HepG2 (cell line): ENCODE measurements around the gene DTYMK. TPM values are rescaled to one million over a fixed set of nuclear protein-coding genes. Genes with fewer than 3 reads are reported as not detected.

Source experiments
- ARID5B ChIP-seq: IDR thresholded peaks from 2 replicates; pipeline ENCODE4 v1.4.0; 2020; ENCODE audit warnings: mild to moderate bottlenecking, missing genetic modification reagents
- ATF2 ChIP-seq: sonication (generic); formaldehyde crosslinking; IDR thresholded peaks from 2 replicates; pipeline ENCODE4 v1.4.0; 2020; ENCODE audit warnings: missing genetic modification reagents
- ESRRA ChIP-seq: sonication (generic); formaldehyde crosslinking; IDR thresholded peaks from 2 replicates; pipeline ENCODE4 v1.5.1; 2020; ENCODE audit warnings: mild to moderate bottlenecking, low read depth, missing genetic modification reagents
- FOXK1 ChIP-seq: sonication (generic); formaldehyde crosslinking; IDR thresholded peaks from 2 replicates; pipeline ENCODE4 v1.4.0; 2020; ENCODE audit warnings: low read depth, missing genetic modification reagents, borderline replicate concordance
- GABPA ChIP-seq, 2 experiments: IDR thresholded peaks; 2 replicates each; pipeline ENCODE4 v1.6.1; 2011 to 2016; ENCODE audit warnings: low read depth in 2 of 2, low read length in 1 of 2, missing biosample characterization in 1 of 2, missing genetic modification characterization in 1 of 2
- HNF1B ChIP-seq: sonication (generic); formaldehyde crosslinking; IDR thresholded peaks from 2 replicates; pipeline ENCODE4 v1.5.1; 2020; ENCODE audit warnings: mild to moderate bottlenecking, moderate library complexity, missing genetic modification reagents
- HNRNPL ChIP-seq: fragments of 200-400 bp; formaldehyde crosslinking; IDR thresholded peaks from 2 replicates; pipeline ENCODE4 v1.6.1; 2017; ENCODE audit warnings: mild to moderate bottlenecking, low read depth, low read length
- HNRNPUL1 ChIP-seq: fragments of 200-400 bp; formaldehyde crosslinking; IDR thresholded peaks from 2 replicates; pipeline ENCODE4 v1.6.1; 2017; ENCODE audit warnings: low read depth, mild to moderate bottlenecking, low read length, moderate library complexity
- KLF6 ChIP-seq: IDR thresholded peaks from 2 replicates; pipeline ENCODE4 v1.8.0; 2016; ENCODE audit warnings: missing biosample characterization, missing genetic modification reagents
- NFYC ChIP-seq: IDR thresholded peaks from 2 replicates; pipeline ENCODE4 v1.6.1; 2016; ENCODE audit warnings: missing genetic modification reagents, missing compliant biosample characterization
- RFX5 ChIP-seq: IDR thresholded peaks from 2 replicates; pipeline ENCODE4 v1.6.1; 2011; ENCODE audit warnings: low read depth, low read length, improper control_type of control experiment
- SCMH1 ChIP-seq: sonication (generic); formaldehyde crosslinking; IDR thresholded peaks from 2 replicates; pipeline ENCODE4 v1.9.0; 2021; ENCODE audit warnings: missing genetic modification reagents, mild to moderate bottlenecking, borderline replicate concordance
- TARDBP ChIP-seq: sonication (generic); formaldehyde crosslinking; IDR thresholded peaks from 2 replicates; pipeline ENCODE4 v1.8.0; 2022; ENCODE audit warnings: mild to moderate bottlenecking, missing genetic modification reagents
- TOE1 ChIP-seq: sonication (generic); formaldehyde crosslinking; IDR thresholded peaks from 2 replicates; pipeline ENCODE4 v1.4.0; 2020; ENCODE audit warnings: mild to moderate bottlenecking, missing genetic modification reagents
- ZBTB20 ChIP-seq: sonication (generic); formaldehyde crosslinking; IDR thresholded peaks from 2 replicates; pipeline ENCODE4 v1.8.1; 2023; ENCODE audit warnings: missing genetic modification reagents, low read depth, mild to moderate bottlenecking, borderline replicate concordance
- ZBTB42 ChIP-seq: sonication (generic); formaldehyde crosslinking; IDR thresholded peaks from 2 replicates; pipeline ENCODE4 v1.5.0; 2020; ENCODE audit warnings: mild to moderate bottlenecking, missing genetic modification reagents
- ZFP82 ChIP-seq: sonication (generic); formaldehyde crosslinking; IDR thresholded peaks from 2 replicates; pipeline ENCODE4 v1.5.1; 2020; ENCODE audit warnings: mild to moderate bottlenecking, missing genetic modification reagents, borderline replicate concordance
- ZMYM4 ChIP-seq: sonication (generic); formaldehyde crosslinking; IDR thresholded peaks from 2 replicates; pipeline ENCODE4 v1.8.1; 2023; ENCODE audit warnings: mild to moderate bottlenecking, missing genetic modification reagents
- ZNF44 ChIP-seq: sonication (generic); formaldehyde crosslinking; IDR thresholded peaks from 2 replicates; pipeline ENCODE4 v1.5.1; 2020; ENCODE audit warnings: mild to moderate bottlenecking, missing genetic modification reagents
- ZNF615 ChIP-seq: sonication (generic); formaldehyde crosslinking; IDR thresholded peaks from 2 replicates; pipeline ENCODE4 v1.5.0; 2020; ENCODE audit warnings: mild to moderate bottlenecking, missing genetic modification reagents, borderline replicate concordance
- ZNF75D ChIP-seq: sonication (generic); formaldehyde crosslinking; IDR thresholded peaks from 2 replicates; pipeline ENCODE4 v1.8.1; 2023; ENCODE audit warnings: missing genetic modification reagents, mild to moderate bottlenecking, borderline replicate concordance
- ZNF850 ChIP-seq: sonication (generic); formaldehyde crosslinking; conservative IDR thresholded peaks from 2 replicates; pipeline ENCODE4 v1.9.0; 2021; ENCODE audit warnings: mild to moderate bottlenecking, missing genetic modification reagents
- ZNF891 ChIP-seq: sonication (generic); formaldehyde crosslinking; IDR thresholded peaks from 2 replicates; pipeline ENCODE4 v1.5.0; 2020; ENCODE audit warnings: mild to moderate bottlenecking, missing genetic modification reagents
- polyA plus RNA-seq, 8 experiments: library from polyadenylated mRNA; depleted of rRNA in 3 of 8; stranded (reverse) in 7 of 8; unstranded in 1 of 8; fragments of >200 nt; fragmentation: Illumina TruSeq in 4 of 8; extraction: Trizol in 4 of 8; gene quantifications; 2 replicates each; pipeline versions ENCODE4 v1.2.1 to v1.2.3, GENCODE V29; 2011 to 2016; ENCODE audit warnings: low read depth in 4 of 8, missing spikeins in 1 of 8, mixed read lengths in 1 of 8; ENCODE audit not compliant: insufficient read depth in 1 of 8
- total RNA-seq, 5 experiments: library from RNA; depleted of rRNA; stranded (reverse); fragments of >200 nt; fragmentation: Illumina TruSeq; extraction: Trizol; gene quantifications; 2 replicates each; pipeline ENCODE4 v1.2.3, GENCODE V29; 2016; ENCODE audit warnings: low read depth in 1 of 5

The DTYMK gene
- total and polyA plus RNA-seq, 2 of the 13 experiments (the other 11 are each of a cell fraction or from before 2014, with no cell fraction given): 57.5 to 134 TPM

- TF ChIP-seq TARDBP (CRISPR knock-in tag) (peak; percentile 94), HNRNPL (peak; percentile 93), ZNF615 (CRISPR knock-in tag) (peak; percentile 14), ZNF75D (CRISPR knock-in tag) (peak; percentile 92; the same call in 1 of the 2 replicates), RFX5 (0 out of 2 replicates have a peak, but pooled peaks have one; percentile 15), FOXK1 (peak; percentile 40; the same call in 1 of the 2 replicates), ZMYM4 (CRISPR knock-in tag) (peak; percentile 63), ARID5B (CRISPR knock-in tag) (0 out of 2 replicates have a peak, but pooled peaks have one; percentile 25), ZNF891 (CRISPR knock-in tag) (peak; percentile 85; the same call in 1 of the 2 replicates), HNRNPUL1 (no peak), ZNF850 (CRISPR knock-in tag) (no peak), ZFP82 (CRISPR knock-in tag) (peak; percentile 97; the same call in 1 of the 2 replicates), ZBTB20 (no peak; the same call in 1 of the 2 replicates), KLF6 (peak; percentile 95), ZNF44 (0 out of 2 replicates have a peak, but pooled peaks have one; percentile 69), GABPA (IDR thresholded peaks at IDR 0.05; ENCODE audit: low read depth, low read length) (peak; percentile 77), GABPA (CRISPR knock-in tag; IDR thresholded peaks at IDR 0.05; ENCODE audit: low read depth) (peak; percentile 37), ESRRA (CRISPR knock-in tag) (no peak; the same call in 1 of the 2 replicates), SCMH1 (CRISPR knock-in tag) (no peak), HNF1B (CRISPR knock-in tag) (0 out of 2 replicates have a peak, but pooled peaks have one; percentile 21), TOE1 (CRISPR knock-in tag) (0 out of 2 replicates have a peak, but pooled peaks have one; percentile 87), ZBTB42 (peak; percentile 87; the same call in 1 of the 2 replicates), ATF2 (CRISPR knock-in tag) (peak; percentile 34), NFYC (CRISPR knock-in tag) (peak; percentile 77)
Observed at GRCh38 chr2:241701399-241702154, 15.0 kb upstream of the DTYMK start, which contains the start of gene ING5 (continued).
